A673 (cell line): ENCODE data around the gene PCP4. TPM values are rescaled to one million over a fixed set of nuclear protein-coding genes. Genes with fewer than 3 reads are reported as not detected.

Experiments
- BruUV-seq: library from RNA; stranded (reverse); fragments of 400-500 nt; replicated peaks from 2 replicates; lab custom pipeline; 2021; lab: Mats Ljungman, UMichigan
- CTCF ChIA-PET: fragments of 300-600 bp; sonication (Branson Sonifier 250); formaldehyde crosslinking; loops from one replicate; lab custom pipeline; 2022; ENCODE audit warnings: antibody characterized with exemption; lab: Charles Lee
- POLR2A ChIA-PET: fragments of 300-600 bp; sonication (Branson Sonifier 250); formaldehyde crosslinking; loops from one replicate; lab custom pipeline; 2022; ENCODE audit warnings: antibody characterized with exemption; ENCODE audit not compliant: low non-redundant PET; lab: Charles Lee
- DNase-seq: peaks from one replicate; pipeline ENCODE4 v3.0.0-alpha.2; 2015; ENCODE audit warnings: low spot score
- H3K27ac ChIP-seq: fragments of 200-600 bp; sonication (generic); 2 replicates; pipeline ENCODE4 v1.5.1; 2016; ENCODE audit warnings: mixed run types, low read depth, mild to moderate bottlenecking, mixed read lengths, antibody characterized with exemption, low read length; ENCODE audit not compliant: poor library complexity, severe bottlenecking
- H3K27me3 ChIP-seq: fragments of 200-600 bp; sonication (generic); replicated peaks from 2 replicates; pipeline ENCODE4 v1.6.1; 2017; ENCODE audit warnings: mixed run types, low read depth, mild to moderate bottlenecking, mixed read lengths, antibody characterized with exemption, low read length; ENCODE audit not compliant: insufficient read depth, poor library complexity
- H3K36me3 ChIP-seq: fragments of 200-600 bp; sonication (generic); 2 replicates; pipeline ENCODE4 v1.6.1; 2016; ENCODE audit warnings: mixed run types, mild to moderate bottlenecking, mixed read lengths, antibody characterized with exemption, low read length; ENCODE audit not compliant: insufficient read depth, poor library complexity, severe bottlenecking
- H3K4me1 ChIP-seq: fragments of 200-600 bp; sonication (generic); 2 replicates; pipeline ENCODE4 v1.6.1; 2017; ENCODE audit warnings: mixed run types, mild to moderate bottlenecking, mixed read lengths, antibody characterized with exemption, low read length; ENCODE audit not compliant: insufficient read depth, poor library complexity, severe bottlenecking
- H3K4me3 ChIP-seq: fragments of 200-600 bp; sonication (generic); 2 replicates; pipeline ENCODE4 v1.5.1; 2016; ENCODE audit warnings: low read depth, mixed run types, mild to moderate bottlenecking, mixed read lengths, low read length; ENCODE audit not compliant: poor library complexity, severe bottlenecking
- H3K9me3 ChIP-seq: fragments of 200-600 bp; sonication (generic); 2 replicates; pipeline ENCODE4 v1.6.1; 2016; ENCODE audit warnings: mixed run types, low read depth, mild to moderate bottlenecking, mixed read lengths, antibody characterized with exemption, low read length; ENCODE audit not compliant: poor library complexity, severe bottlenecking
- EZH2 ChIP-seq: fragments of 200-600 bp; sonication (generic); IDR thresholded peaks from 2 replicates; pipeline ENCODE4 v1.6.1; 2017; ENCODE audit warnings: borderline replicate concordance, low read depth, mild to moderate bottlenecking, mixed read lengths, antibody characterized with exemption, low read length; ENCODE audit not compliant: poor library complexity, severe bottlenecking
- intact Hi-C: fragments of 100-400 bp; cut with micrococcal nuclease; formaldehyde crosslinking; loops from one replicate; pipeline ENCODE4 v1.10.0; 2022; ENCODE audit not compliant: unreplicated experiment
- total RNA-seq: library from RNA; stranded (reverse); gene quantifications from 2 replicates; pipeline ENCODE4 v1.2.3, GENCODE V29; 2021
- TF ChIP-seq, protein P1 (sequence below): fragments of 300-800, 200-600 bp; sonication (generic); conservative IDR thresholded peaks from 2 replicates; pipeline ENCODE4 v1.5.1; 2017; ENCODE audit warnings: low read depth, mild to moderate bottlenecking, antibody characterized with exemption, low read length, moderate library complexity, mixed read lengths

Gene PCP4
- total RNA-seq, 1 experiment from 2014 or later: not detected

DNA sequence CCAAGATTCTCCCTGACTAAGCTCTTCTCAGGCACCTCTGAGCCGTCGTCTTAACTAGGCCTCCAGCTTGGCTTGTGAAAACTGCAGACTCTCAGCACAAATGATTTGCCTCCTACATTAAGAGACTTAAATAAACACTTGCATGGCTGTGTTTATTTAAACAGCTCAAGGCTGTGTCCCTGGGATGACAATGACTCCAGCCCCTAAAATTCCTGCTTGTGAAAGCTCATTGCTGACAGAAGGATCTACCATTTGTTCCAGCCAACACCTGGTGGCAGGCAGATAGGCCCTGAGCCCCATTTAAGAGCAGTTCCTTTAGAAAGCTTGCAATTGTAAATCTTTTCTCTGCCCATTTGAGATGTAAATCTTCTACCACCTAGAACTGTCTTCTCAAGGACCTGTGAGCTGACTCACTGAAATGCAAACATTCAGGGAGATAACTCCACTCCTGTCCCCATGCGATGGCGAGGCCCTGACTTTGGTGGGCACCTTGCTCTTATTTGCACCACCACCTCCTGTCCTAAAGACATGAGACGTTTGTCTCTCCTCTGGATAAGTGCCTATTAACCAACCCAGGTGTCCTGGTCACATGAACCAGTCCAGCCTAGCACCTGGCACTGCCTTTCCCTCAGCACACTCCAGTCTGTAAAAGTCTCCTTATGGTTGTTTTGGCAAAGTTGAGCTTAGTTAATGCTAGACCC lies 15.1 kb upstream of the PCP4 start:
- Histone ChIP-seq H3K27me3 (no peaks in the 10 kb centered on the region), H3K4me1 (no peaks in the 10 kb centered on the region), H3K9me3 (peaks cover 9% of the 10 kb centered on the region), H3K4me3 (no peak overlapping the region), H3K36me3 (no peaks in the 10 kb centered on the region), H3K27ac (no peak overlapping the region)
- TF ChIP-seq, protein P1, sequence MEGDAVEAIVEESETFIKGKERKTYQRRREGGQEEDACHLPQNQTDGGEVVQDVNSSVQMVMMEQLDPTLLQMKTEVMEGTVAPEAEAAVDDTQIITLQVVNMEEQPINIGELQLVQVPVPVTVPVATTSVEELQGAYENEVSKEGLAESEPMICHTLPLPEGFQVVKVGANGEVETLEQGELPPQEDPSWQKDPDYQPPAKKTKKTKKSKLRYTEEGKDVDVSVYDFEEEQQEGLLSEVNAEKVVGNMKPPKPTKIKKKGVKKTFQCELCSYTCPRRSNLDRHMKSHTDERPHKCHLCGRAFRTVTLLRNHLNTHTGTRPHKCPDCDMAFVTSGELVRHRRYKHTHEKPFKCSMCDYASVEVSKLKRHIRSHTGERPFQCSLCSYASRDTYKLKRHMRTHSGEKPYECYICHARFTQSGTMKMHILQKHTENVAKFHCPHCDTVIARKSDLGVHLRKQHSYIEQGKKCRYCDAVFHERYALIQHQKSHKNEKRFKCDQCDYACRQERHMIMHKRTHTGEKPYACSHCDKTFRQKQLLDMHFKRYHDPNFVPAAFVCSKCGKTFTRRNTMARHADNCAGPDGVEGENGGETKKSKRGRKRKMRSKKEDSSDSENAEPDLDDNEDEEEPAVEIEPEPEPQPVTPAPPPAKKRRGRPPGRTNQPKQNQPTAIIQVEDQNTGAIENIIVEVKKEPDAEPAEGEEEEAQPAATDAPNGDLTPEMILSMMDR: no peak
- no peak for TF ChIP-seq EZH2
- no TSS peak for BruUV-seq
- ChIA-PET CTCF (no interaction called here), POLR2A (no interaction called here)
- intact Hi-C loops: no loop called here
- no peak for DNase-seq

DNA sequence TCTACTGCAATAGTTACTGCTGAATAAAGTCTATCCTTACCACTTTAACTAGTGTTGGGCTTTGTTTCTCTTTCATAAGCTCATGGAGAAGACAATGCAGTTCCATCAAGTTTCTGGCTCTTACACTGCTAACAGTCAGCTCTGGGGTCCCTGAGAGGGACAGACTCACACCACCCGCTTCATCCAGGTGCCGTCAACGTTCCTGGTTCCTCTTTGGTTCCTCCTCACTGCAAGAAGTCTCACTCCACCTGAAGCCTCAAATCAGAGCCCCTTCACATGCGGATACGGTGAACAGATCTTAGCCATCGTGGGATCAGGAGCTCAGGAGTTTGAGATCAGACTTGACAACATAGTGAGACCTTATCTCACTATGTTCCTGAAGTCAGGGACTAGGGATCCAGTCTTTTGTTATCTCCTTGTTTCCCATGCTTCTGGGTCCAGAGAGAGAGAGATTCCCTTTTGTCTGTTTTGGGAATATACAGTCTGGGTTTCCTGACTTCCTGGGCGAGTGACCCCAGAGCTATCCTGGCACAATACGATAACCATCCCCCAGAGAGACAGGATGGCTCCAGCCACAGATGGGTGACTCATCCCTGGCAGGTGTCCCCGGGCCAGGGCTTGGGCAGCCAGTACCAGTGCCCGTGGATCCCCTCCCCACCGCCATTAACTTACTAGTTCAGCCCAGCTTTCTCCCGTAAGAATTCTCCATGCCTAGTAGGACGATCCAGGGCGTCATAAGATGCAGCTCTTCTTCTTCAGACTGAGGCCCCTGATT lies 14.3 kb upstream of the PCP4 start:
- no peaks in the 10 kb centered on the region for H3K27me3 ChIP-seq
- BruUV-seq: no TSS peak
- no peaks in the 10 kb centered on the region for H3K4me1 ChIP-seq
- no peak overlapping the region for H3K4me3 ChIP-seq
- no peaks in the 10 kb centered on the region for H3K36me3 ChIP-seq
- no peak overlapping the region for H3K27ac ChIP-seq
- ChIA-PET POLR2A (no interaction called here), CTCF (no interaction called here)
- DNase-seq: no peak
- TF ChIP-seq, protein P1: no peak
- peaks cover 9% of the 10 kb centered on the region for H3K9me3 ChIP-seq
- intact Hi-C loops: no loop called here

DNA sequence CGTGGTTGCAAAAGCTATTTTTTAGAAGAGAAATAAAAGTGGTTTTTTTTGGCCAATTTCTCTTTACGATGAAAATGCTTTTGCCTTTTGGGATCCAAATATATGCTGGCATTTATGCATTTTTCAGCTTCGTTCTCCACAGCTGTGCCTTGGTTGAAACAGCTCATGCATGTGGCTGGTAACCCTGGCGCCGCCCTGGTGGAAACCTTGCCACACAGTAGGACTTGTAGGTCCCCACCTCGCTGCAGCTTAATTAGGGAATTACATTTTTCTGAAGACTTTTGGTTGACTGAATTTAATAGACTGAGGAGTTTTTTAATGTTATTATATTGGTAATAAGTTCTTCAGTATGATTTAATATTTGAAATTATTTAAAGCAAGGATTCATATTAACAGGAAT lies 12.7 kb upstream of the PCP4 start:
- no peaks in the 10 kb centered on the region for H3K27me3 ChIP-seq
- intact Hi-C loops: no loop called here
- H3K36me3 ChIP-seq: no peaks in the 10 kb centered on the region
- H3K4me3 ChIP-seq: no peak overlapping the region
- peaks cover 9% of the 10 kb centered on the region for H3K9me3 ChIP-seq
- no TSS peak for BruUV-seq
- TF ChIP-seq, protein P1: no peak
- TF ChIP-seq EZH2: no peak
- no peaks in the 10 kb centered on the region for H3K4me1 ChIP-seq
- POLR2A ChIA-PET: no interaction called here
- no peak overlapping the region for H3K27ac ChIP-seq
- CTCF ChIA-PET: no interaction called here
- no peak for DNase-seq
